Measurements from ENCODE around the gene BOLA3. TPM values are rescaled to one million over a fixed set of nuclear protein-coding genes. Genes with fewer than 3 reads are reported as not detected.

Gene BOLA3
- total and polyA plus RNA-seq, 2 donors (not counting 3 experiments of a cell fraction or from before 2014, with no cell fraction given): 28.7 to 42.4 TPM

GRCh38 chr2:74149247-74149525 is 1.5 kb upstream of the BOLA3 start:
- no peaks in the 10 kb centered on the region for H3K9me3 ChIP-seq (replicated peaks; ENCODE audit: control insufficient read depth, insufficient read depth, low read length)
- no peak overlapping the region for H3K4me3 ChIP-seq (replicated peaks in 1 of 3; ENCODE audit: insufficient read depth in 1 of 3, low read depth in 1 of 3, low read length in 3 of 3)
- H3K9me1 ChIP-seq (replicated peaks; ENCODE audit: control insufficient read depth, extremely low read depth, insufficient read depth, low read length): no peaks in the 10 kb centered on the region
- intact Hi-C loops (cut with micrococcal nuclease) (loop anchor here (2.0 to 10.0 kb wide), 3 partner anchors 50 to 242 kb away; partner anchors contain the start of genes MTHFD2 and TET3), dilution Hi-C loops (cut with MboI; ENCODE audit: extremely low pct_ligation_motif_present, low sequenced_read_pairs) (no loop called here)
- POLR2A ChIA-PET: interaction anchor here (0.6 kb wide), 2 partner anchors 21 to 247 kb away, joined by 3 to 4 read pairs; no protein-coding TSS in a partner anchor
- TF ChIP-seq FOS (IDR thresholded peaks at IDR 0.05; ENCODE audit: borderline replicate concordance, insufficient read depth, low read length): no peak
- no peak for TF ChIP-seq MAX (IDR thresholded peaks at IDR 0.05; ENCODE audit: insufficient read depth, insufficient read length)
- TF ChIP-seq GATA2 (IDR thresholded peaks at IDR 0.05; ENCODE audit: insufficient read depth, insufficient read length, low read depth, low read length): no peak
- TF ChIP-seq CTCF (IDR thresholded peaks at IDR 0.05; ENCODE audit: extremely low read depth in 1 of 2, insufficient read depth in 1 of 2, low read depth in 1 of 2, low read length in 2 of 2): no peak
- TF ChIP-seq JUN (IDR thresholded peaks at IDR 0.05; ENCODE audit: borderline replicate concordance, insufficient read depth, insufficient read length, low read depth): no peak
- no peak for TF ChIP-seq EZH2 (IDR thresholded peaks at IDR 0.05; ENCODE audit: borderline replicate concordance, low read depth, low read length, severe bottlenecking)
- TF ChIP-seq POLR2AphosphoS5 (IDR thresholded peaks at IDR 0.05; ENCODE audit: insufficient read depth, low read depth, low read length): no peak
- TF ChIP-seq POLR2A (IDR thresholded peaks at IDR 0.05; ENCODE audit: low read depth, low read length): no peak
- no peak for TF ChIP-seq MYC (IDR thresholded peaks at IDR 0.05; ENCODE audit: low read depth, low read length)
- H2AFZ ChIP-seq (ENCODE audit: low read depth, low read length): no peak overlapping the region
- H3K36me3 ChIP-seq (ENCODE audit: control insufficient read depth in 2 of 2, extremely low read depth in 1 of 2, insufficient read depth in 2 of 2, low read length in 2 of 2): peaks cover 0 to 3% of the 10 kb centered on the region in 2 experiments
- H3K9ac ChIP-seq (replicated peaks; ENCODE audit: extremely low read depth, insufficient read depth, low read length): no peak overlapping the region
- H3K4me2 ChIP-seq (ENCODE audit: insufficient read depth, low read length): no peak overlapping the region
- no TSS peak for BruUV-seq (replicated peaks)
- H3K79me2 ChIP-seq (ENCODE audit: control insufficient read depth, insufficient read depth, low read length): peaks cover 8% of the 10 kb centered on the region
- H3K27ac ChIP-seq (ENCODE audit: insufficient read depth, low read depth, low read length): no peak overlapping the region
- no peak for DNase-seq (ENCODE audit: low read depth, low spot score)
- no peaks in the 10 kb centered on the region for H4K20me1 ChIP-seq (replicated peaks; ENCODE audit: control insufficient read depth, extremely low read depth, insufficient read depth, low read length)
- H3K4me1 ChIP-seq (ENCODE audit: control insufficient read depth, extremely low read depth, insufficient read depth, low read length): peaks cover 10% of the 10 kb centered on the region
- no peaks in the 10 kb centered on the region for H3K27me3 ChIP-seq (ENCODE audit: control insufficient read depth in 2 of 2, insufficient read depth in 2 of 2, low read length in 2 of 2)
- CTCF ChIA-PET: interaction anchor here (0.8 to 7.7 kb wide), 7 partner anchors 11 to 469 kb away, joined by 3 to 180 read pairs (median 6); partner anchors contain the start of gene STAMBP
- no peak for FAIRE-seq
